Medulla oblongata (tissue), 1 donor: ENCODE data around the gene VAV3.

ENCODE experiments used
- DNase-seq: peaks from one replicate; pipeline ENCODE4 v3.0.0-alpha.2; 2015; ENCODE audit errors: extremely low spot score

Gene VAV3

GRCh38 chr1:107649023-107649422 lies 316.0 kb downstream of the VAV3 start:
- no peak for DNase-seq

DNA sequence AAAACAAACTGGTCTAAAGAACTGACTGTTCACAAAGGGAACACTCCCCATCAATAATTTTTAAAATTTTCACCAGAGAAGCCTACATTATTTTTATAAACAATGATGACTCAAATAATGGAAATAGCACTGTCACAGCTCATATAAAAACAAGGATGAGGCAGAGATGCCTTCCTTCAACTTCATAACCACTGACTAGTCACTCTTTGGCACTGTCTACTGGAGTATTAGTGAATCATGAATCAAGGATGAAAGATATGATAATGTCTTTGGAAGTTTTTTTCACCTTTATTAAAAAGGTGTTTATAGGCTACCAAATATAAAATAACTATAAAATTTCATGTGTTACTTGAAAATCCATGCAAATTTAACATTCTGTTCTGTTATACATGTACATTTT lies 316.9 kb downstream of the VAV3 start:
- no peak for DNase-seq

- no peak for DNase-seq
Observed at GRCh38 chr1:107647012-107647411, 318.0 kb downstream of the VAV3 start.

DNA sequence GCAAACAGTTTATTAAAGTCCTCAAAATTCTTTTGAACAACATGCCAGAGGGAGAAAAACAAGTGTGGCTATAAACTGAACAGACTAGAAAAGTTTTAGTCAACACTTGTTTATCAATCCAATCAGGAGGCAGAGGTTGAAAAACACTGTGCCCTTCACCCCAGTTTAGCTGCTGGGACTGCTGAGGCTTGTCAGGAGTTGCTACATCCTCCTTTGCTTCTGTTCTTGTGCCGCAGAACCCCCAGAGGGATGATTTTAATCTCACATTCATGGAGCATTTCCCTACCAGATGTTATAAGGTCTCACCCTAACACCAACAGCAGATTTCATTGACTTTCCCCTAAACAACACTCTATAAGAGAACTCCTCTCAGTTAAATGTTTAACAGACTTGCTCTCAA lies 321.2 kb downstream of the VAV3 start:
- no peak for DNase-seq

DNA sequence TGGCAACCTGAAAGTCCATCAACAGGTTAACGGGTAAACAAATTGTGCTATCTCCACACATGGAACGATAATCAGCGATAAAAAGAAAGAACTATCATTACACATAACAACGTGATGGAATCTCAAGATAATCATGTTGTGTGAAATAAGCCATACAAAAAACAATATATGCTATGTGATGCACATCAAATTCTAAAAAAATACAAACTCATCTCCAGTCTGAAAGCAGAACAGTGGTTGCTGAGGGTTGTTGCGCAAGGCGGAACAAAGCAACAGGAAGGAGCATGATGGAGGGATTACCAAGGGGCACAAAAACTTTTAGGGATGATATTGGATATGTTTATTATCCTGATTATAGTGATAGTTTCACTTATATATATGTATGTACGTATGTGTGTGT lies 324.8 kb downstream of the VAV3 start:
- no peak for DNase-seq

GRCh38 chr1:107637101-107637500 lies 327.9 kb downstream of the VAV3 start:
- DNase-seq: no peak

DNA sequence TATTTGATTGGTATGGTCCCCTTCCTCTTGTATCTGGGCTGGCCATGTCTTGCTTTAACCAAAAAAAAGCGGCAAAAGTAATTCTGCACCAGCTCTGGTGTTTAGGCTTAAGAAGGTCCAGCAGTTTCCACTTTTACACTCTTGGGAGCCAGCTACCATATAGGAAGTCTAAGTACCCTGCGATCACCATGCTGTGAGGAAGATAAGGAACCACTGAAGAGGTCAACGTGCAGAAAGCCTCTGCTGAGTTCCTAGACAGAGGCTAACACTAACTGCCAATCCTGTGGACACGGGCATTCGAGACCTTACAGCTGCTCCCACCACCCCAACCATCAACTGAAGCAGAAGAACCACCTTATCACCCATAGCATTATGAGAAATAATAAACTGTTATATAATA lies 331.4 kb downstream of the VAV3 start:
- DNase-seq: no peak

- peak; percentile 12 for DNase-seq
Observed at GRCh38 chr1:107626073-107626796, 338.7 kb downstream of the VAV3 start.

- no peak for DNase-seq
Observed at GRCh38 chr1:107625405-107626029, 339.5 kb downstream of the VAV3 start.

DNA sequence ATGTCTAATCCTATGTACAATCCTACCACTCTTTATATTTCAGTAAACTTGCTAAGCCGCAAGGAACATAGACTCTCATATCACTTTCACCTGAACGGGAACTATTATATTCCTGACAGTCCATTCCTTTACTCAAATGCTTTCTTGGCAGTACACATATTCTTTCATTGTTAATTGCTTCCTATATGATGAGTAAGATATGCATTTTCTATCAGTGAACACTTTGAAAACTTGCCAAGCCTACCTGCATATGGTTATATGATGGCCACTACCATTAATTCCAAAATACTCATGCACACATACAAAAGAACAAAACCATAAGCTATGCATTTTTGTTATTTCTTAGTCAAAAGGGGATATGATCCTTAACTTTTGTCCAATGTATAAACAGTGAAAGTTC lies 341.5 kb downstream of the VAV3 start:
- DNase-seq: no peak

DNA sequence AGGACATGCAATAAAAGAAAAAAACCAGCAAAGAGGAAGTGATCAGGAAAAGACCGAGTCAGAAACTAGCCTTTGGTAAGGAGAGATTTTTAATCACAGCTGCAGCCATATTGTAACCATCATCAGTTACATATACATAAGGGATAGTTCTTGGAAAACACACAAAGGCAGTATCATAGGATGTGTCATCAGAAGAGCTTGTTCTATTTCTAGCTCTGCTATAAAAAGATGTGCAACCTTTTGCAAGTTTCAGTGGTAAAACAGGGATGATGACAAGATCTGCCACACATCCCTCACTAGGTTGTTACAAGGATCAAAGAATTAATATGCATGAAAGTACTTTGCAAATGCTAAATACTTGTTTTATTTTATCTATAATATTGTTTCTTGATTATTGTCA lies 342.0 kb downstream of the VAV3 start:
- no peak for DNase-seq

DNA sequence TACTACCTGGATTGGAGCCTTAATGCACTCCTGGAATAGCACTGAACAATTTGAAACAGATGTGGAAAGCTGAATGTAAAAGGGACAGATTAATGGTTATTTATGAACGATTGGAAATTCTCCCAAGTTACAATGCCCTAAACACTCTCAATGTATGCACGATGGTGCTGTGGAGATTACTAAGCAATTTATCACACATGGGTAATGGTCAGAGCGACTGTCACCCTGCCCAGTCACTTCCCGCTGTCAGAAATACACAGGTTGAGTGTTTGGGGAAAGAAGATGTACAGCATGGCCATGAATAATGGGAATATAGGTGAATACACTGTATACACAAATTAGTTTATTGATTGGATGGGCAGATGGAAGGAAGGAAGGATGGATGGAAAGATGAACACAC lies 342.4 kb downstream of the VAV3 start:
- no peak for DNase-seq

DNA sequence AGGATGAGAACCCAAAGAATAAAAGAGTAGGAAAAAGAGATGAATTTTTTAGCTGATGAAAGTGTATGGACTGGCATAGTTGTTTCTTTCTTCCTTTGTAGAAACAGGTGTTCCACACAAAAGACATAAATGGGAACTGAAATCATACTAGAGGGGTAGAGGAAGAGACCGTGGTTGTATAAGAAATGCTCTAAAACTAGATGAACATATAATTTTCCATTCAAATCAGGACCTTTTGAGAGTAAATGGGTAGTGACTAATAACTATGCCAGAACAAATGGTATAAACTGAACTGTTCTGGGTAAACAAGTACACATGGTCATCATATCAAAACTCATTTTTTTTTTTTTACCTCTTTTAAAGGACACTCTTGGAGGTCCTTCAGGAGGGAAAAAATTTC lies 344.2 kb downstream of the VAV3 start:
- no peak for DNase-seq

DNA sequence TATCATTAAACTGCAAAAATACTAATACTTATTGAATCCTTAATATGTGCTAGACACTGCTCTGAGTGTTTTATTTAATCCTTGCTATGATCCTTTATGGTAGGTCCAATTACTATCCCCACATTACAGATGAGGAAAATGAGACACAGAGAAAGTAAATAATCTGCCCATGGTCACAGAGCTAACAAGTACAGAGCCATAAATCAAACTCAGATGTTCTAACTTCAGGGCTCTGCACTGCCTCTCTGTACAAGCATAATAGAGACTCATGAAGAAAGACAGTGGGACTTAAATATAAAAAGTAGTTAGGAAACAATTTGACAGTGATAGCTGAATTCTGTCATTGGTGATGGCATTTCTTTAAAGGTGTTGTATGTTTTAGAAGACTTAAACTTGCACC lies 346.4 kb downstream of the VAV3 start:
- no peak for DNase-seq

DNA sequence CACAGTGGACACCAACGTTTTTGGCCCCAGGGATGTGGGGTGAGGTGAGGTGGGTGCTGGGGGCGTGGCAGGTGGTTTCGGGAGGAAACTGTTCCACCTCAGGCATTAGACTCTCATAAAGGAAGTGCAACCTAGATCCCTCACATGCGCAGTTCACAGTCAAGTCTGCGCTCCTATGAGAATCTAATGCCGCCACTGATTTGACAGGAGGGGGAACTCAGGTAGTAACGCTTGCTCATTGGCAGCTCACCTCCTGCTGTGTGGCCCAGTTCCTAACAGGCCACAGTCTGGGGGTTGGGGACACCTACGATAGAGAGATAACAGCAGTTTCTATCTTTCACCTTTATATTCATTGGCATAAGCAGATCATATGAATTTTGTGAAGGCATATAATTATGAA lies 347.1 kb downstream of the VAV3 start:
- DNase-seq: no peak

GRCh38 chr1:107617456-107617855 lies 347.5 kb downstream of the VAV3 start:
- DNase-seq: no peak

GRCh38 chr1:107609808-107610207 lies 355.2 kb downstream of the VAV3 start:
- no peak for DNase-seq

GRCh38 chr1:107604825-107605224 lies 360.2 kb downstream of the VAV3 start:
- no peak for DNase-seq

DNA sequence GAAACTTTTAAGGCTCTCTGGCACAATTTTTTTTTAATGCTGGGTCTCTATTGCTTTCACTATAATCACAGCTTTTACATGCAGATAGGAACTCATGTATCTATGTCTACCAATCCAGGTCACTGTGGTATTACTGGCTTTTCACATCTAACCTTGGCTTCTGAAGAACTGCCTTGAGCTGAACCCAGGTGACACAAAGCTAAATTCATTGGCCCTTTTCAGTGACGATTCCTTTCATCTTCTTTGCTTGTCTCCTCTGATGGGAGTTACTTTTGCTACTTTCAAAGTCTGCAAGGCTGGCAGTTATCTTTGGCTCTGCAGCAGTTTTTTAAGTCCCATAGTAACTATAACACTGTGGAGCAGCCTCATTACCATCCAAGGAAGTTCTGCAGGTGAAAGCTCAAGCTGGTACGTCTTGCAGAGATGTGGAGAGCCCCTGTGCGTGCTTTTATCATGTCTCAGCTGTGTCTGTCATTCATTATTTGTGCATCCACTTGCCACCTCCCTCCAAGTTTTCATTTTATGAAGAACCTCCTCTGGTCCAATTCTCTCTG lies 364.3 kb downstream of the VAV3 start:
- DNase-seq: no peak

GRCh38 chr1:107599220-107599619 lies 365.8 kb downstream of the VAV3 start:
- no peak for DNase-seq

DNA sequence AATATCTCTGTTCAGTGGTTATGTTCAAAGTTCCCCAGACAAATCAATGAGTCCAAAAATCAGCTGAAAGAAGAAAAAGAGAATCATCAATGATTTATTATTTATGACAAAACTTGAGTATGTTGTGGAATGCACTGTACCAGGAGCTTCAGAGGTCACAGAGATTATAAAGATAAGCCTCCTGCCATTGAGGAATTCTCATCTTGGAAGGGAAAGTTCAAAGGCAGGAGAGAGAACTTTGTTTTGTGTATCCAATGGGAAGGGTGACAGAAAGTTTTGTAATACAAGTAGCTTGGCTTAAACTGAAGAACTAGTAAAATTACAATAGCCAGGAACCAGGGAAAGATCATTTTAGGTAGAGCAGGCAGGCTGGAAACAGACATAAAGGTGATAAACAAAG lies 367.7 kb downstream of the VAV3 start:
- no peak for DNase-seq

DNA sequence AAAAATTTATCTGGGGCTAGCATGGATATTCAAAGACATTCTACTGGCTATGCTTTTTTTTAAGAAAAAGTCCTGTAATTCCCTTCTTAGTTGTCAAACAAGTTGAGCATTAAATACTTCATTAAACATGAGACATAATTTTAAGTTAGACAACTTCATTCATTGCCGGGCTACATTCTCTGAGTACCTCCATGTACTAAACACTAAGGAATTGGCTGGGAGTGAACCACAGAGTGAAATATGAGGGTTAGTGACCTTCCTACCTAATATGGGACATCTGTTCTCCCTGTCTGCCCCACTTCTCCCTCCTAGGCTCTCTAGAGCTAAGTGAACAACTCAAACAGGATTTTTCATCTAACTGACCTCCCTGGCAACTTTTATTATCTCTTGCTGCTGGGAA lies 370.4 kb downstream of the VAV3 start:
- no peak for DNase-seq

DNA sequence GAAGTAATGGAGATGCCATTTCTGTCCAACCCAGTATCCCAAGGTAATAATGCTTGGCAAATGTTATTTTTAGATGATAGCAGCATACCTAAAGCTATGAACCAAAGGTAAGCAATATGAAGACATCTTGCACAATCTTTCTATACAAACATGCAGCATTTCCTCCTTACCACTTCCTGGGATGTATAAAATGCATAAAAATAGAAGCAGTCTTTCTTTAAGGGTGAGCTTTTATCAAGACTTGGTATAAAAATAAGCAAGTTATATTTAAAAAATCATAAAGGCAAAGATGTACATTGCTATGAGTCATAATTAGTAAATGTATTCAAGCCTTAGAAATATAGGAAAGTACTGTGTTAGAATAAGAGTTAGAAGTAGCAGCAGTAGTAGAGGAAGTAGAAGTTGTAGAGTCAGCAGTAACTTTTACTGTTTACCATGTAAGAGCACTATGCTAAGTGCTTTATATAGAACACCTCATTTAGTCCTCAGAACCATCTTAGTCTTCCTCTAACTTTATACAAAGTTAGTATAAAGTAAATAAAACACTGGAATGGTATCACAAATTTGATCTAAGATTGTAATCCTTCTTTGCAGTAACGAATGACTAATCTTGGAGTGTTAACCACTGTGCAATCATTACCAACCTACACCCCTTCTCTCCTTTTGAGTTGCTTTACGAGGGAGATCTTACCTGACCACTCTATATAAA lies 371.3 kb downstream of the VAV3 start:
- peak; percentile 21 for DNase-seq
